IMR-90 (cell line): Measurements from ENCODE around the gene CEP135. TPM values are rescaled to one million over a fixed set of nuclear protein-coding genes. Genes with fewer than 3 reads are reported as not detected.

Experiments used
- ATAC-seq: fragments of 200-7000 bp; cut with Tn5 transposase; 2 replicates; pipeline ENCODE4 v1.9.1; 2020; ENCODE audit warnings: low read depth, mild to moderate bottlenecking, moderate library complexity
- BruUV-seq: library from RNA; stranded (reverse); fragments of 400-500 nt; replicated peaks from 2 replicates; lab custom pipeline; 2021; lab: Mats Ljungman, UMichigan
- CTCF ChIA-PET: fragments of 300-600 bp; formaldehyde crosslinking; extraction: SDS; loops from one replicate; lab custom pipeline; 2021; ENCODE audit warnings: antibody characterized with exemption; lab: Yijun Ruan, JAX
- POLR2A ChIA-PET: fragments of 300-600 bp; sonication (Branson Sonifier 250); formaldehyde crosslinking; loops from one replicate; lab custom pipeline; 2022; ENCODE audit warnings: antibody characterized with exemption; ENCODE audit not compliant: unreplicated experiment; lab: Charles Lee
- DNase-seq: peaks from one replicate; pipeline ENCODE4 v3.0.0; 2013
- H2AFZ ChIP-seq: replicated peaks from 2 replicates; pipeline ENCODE3; 2013; ENCODE audit warnings: low read length, mild to moderate bottlenecking; ENCODE audit not compliant: poor library complexity
- H2AK5ac ChIP-seq: 2 replicates; pipeline ENCODE4 v1.6.1; 2013; ENCODE audit warnings: low read depth, low read length, inconsistent platforms
- H2AK9ac ChIP-seq: replicated peaks from 2 replicates; pipeline ENCODE3; 2013; ENCODE audit warnings: mild to moderate bottlenecking, low read depth, low read length, moderate library complexity; ENCODE audit not compliant: poor library complexity
- H2BK120ac ChIP-seq: 2 replicates; pipeline ENCODE4 v1.6.1; 2013; ENCODE audit warnings: low read depth, low read length, inconsistent platforms
- H2BK15ac ChIP-seq: 3 replicates; pipeline ENCODE4 v1.6.1; 2013; ENCODE audit warnings: low read depth, low read length, inconsistent platforms
- H2BK20ac ChIP-seq: 2 replicates; pipeline ENCODE4 v1.6.1; 2013; ENCODE audit warnings: low read depth, mild to moderate bottlenecking, inconsistent platforms, low read length, moderate library complexity
- H2BK5ac ChIP-seq: 2 replicates; pipeline ENCODE4 v1.6.1; 2013; ENCODE audit warnings: mild to moderate bottlenecking, low read depth, low read length, inconsistent platforms; ENCODE audit not compliant: poor library complexity, severe bottlenecking
- H3K14ac ChIP-seq: replicated peaks from 2 replicates; pipeline ENCODE4 v1.6.1; 2013; ENCODE audit warnings: low read depth, low read length, inconsistent platforms
- H3K18ac ChIP-seq: 2 replicates; pipeline ENCODE4 v1.6.1; 2013; ENCODE audit warnings: low read depth, low read length, control low read depth
- H3K23ac ChIP-seq: 2 replicates; pipeline ENCODE4 v1.6.1; 2013; ENCODE audit warnings: low read depth, low read length, inconsistent platforms
- H3K27ac ChIP-seq: 2 replicates; pipeline ENCODE4 v1.5.1; 2013; ENCODE audit warnings: mild to moderate bottlenecking, control low read depth, low read length; ENCODE audit not compliant: insufficient read depth
- H3K27me3 ChIP-seq: 2 replicates; pipeline ENCODE4 v1.6.1; 2013; ENCODE audit warnings: low read length; ENCODE audit not compliant: control insufficient read depth, insufficient read depth
- H3K36me3 ChIP-seq: 2 replicates; pipeline ENCODE4 v1.6.1; 2013; ENCODE audit warnings: low read length, mixed read lengths; ENCODE audit not compliant: control insufficient read depth, insufficient read depth
- H3K4ac ChIP-seq: 2 replicates; pipeline ENCODE4 v1.6.1; 2013; ENCODE audit warnings: low read depth, low read length, inconsistent platforms
- H3K4me1 ChIP-seq: 2 replicates; pipeline ENCODE4 v1.6.1; 2013; ENCODE audit warnings: low read length, mixed read lengths; ENCODE audit not compliant: control insufficient read depth, insufficient read depth
- H3K4me2 ChIP-seq: 2 replicates; pipeline ENCODE4 v1.6.1; 2013; ENCODE audit warnings: low read depth, mild to moderate bottlenecking, control low read depth, low read length, moderate library complexity
- H3K4me3 ChIP-seq: 2 replicates; pipeline ENCODE4 v1.5.1; 2013; ENCODE audit warnings: low read depth, mild to moderate bottlenecking, control low read depth, low read length, moderate library complexity; ENCODE audit not compliant: insufficient read depth
- H3K56ac ChIP-seq: 2 replicates; pipeline ENCODE4 v1.6.1; 2013; ENCODE audit warnings: low read length, inconsistent platforms; ENCODE audit not compliant: insufficient read depth; ENCODE audit errors: extremely low read depth
- H3K79me1 ChIP-seq, 2 experiments: 2 replicates each; pipeline ENCODE4 v1.6.1; 2013; ENCODE audit warnings: low read length in 2 of 2, inconsistent platforms in 1 of 2, low read depth in 1 of 2
- H3K9ac ChIP-seq: 2 replicates; pipeline ENCODE4 v1.6.1; 2013; ENCODE audit warnings: low read depth, low read length, control low read depth
- H3K9me1 ChIP-seq: 2 replicates; pipeline ENCODE4 v1.6.1; 2013; ENCODE audit warnings: low read length, inconsistent platforms; ENCODE audit not compliant: insufficient read depth
- H3K9me3 ChIP-seq: 2 replicates; pipeline ENCODE4 v1.6.1; 2013; ENCODE audit warnings: low read length; ENCODE audit not compliant: control insufficient read depth, insufficient read depth
- H4K20me1 ChIP-seq: 2 replicates; pipeline ENCODE4 v1.6.1; 2013; ENCODE audit warnings: low read length, inconsistent platforms; ENCODE audit not compliant: insufficient read depth
- H4K5ac ChIP-seq: 2 replicates; pipeline ENCODE4 v1.6.1; 2013; ENCODE audit warnings: mild to moderate bottlenecking, low read depth, low read length, control low read depth
- H4K8ac ChIP-seq, 2 experiments: 2 replicates each; pipeline ENCODE4 v1.6.1; 2013; ENCODE audit warnings: low read depth in 2 of 2, low read length in 2 of 2, control low read depth in 1 of 2, inconsistent platforms in 1 of 2
- H4K91ac ChIP-seq: 2 replicates; pipeline ENCODE4 v1.6.1; 2013; ENCODE audit warnings: low read depth, low read length, inconsistent platforms; ENCODE audit not compliant: insufficient read depth
- BHLHE40 ChIP-seq: fragments of 150-350 bp; IDR thresholded peaks from 2 replicates; pipeline ENCODE4 v1.6.1; 2016; ENCODE audit warnings: mild to moderate bottlenecking, low read depth, low read length
- CEBPB ChIP-seq: IDR thresholded peaks from 2 replicates; pipeline ENCODE4 v1.6.1; 2012; ENCODE audit warnings: low read depth, low read length, improper control_type of control experiment
- CHD1 ChIP-seq: IDR thresholded peaks from 2 replicates; pipeline ENCODE4 v1.6.1; 2012; ENCODE audit warnings: low read depth, low read length, improper control_type of control experiment
- CTCF ChIP-seq: conservative IDR thresholded peaks from 2 replicates; pipeline ENCODE4 v1.5.1; 2012; ENCODE audit warnings: mild to moderate bottlenecking, low read depth, low read length, improper control_type of control experiment
- ELK1 ChIP-seq: fragments of 150-350 bp; IDR thresholded peaks from 2 replicates; pipeline ENCODE4 v1.6.1; 2016; ENCODE audit warnings: low read depth, mild to moderate bottlenecking, low read length, moderate library complexity, borderline replicate concordance
- FOS ChIP-seq: fragments of 150-350 bp; IDR thresholded peaks from 2 replicates; pipeline ENCODE4 v1.6.1; 2016; ENCODE audit warnings: low read depth, low read length
- MAFK ChIP-seq: IDR thresholded peaks from 2 replicates; pipeline ENCODE4 v1.6.1; 2012; ENCODE audit warnings: low read depth, low read length, improper control_type of control experiment
- MAZ ChIP-seq: IDR thresholded peaks from 2 replicates; pipeline ENCODE4 v1.6.1; 2012; ENCODE audit warnings: low read depth, mild to moderate bottlenecking, low read length, improper control_type of control experiment, moderate library complexity, borderline replicate concordance
- MXI1 ChIP-seq: IDR thresholded peaks from 2 replicates; pipeline ENCODE4 v1.6.1; 2012; ENCODE audit warnings: low read depth, mild to moderate bottlenecking, low read length, moderate library complexity, borderline replicate concordance
- NFE2L2 ChIP-seq: fragments of 150-350 bp; IDR thresholded peaks from 2 replicates; pipeline ENCODE4 v1.6.1; 2016; ENCODE audit warnings: low read depth, mild to moderate bottlenecking, low read length
- POLR2A ChIP-seq: IDR thresholded peaks from 2 replicates; pipeline ENCODE4 v1.6.1; 2012; ENCODE audit warnings: mild to moderate bottlenecking, low read depth, low read length
- RAD21 ChIP-seq: IDR thresholded peaks from 2 replicates; pipeline ENCODE4 v1.6.1; 2012; ENCODE audit warnings: low read length, improper control_type of control experiment
- RCOR1 ChIP-seq: IDR thresholded peaks from 2 replicates; pipeline ENCODE4 v1.6.1; 2012; ENCODE audit warnings: mild to moderate bottlenecking, low read length, improper control_type of control experiment; ENCODE audit not compliant: insufficient replicate concordance
- RFX5 ChIP-seq: IDR thresholded peaks from 2 replicates; pipeline ENCODE4 v1.8.0; 2012; ENCODE audit warnings: low read depth, mild to moderate bottlenecking, low read length, moderate library complexity
- SMC3 ChIP-seq: fragments of 150-350 bp; IDR thresholded peaks from 2 replicates; pipeline ENCODE4 v1.6.1; 2016; ENCODE audit warnings: low read depth, mild to moderate bottlenecking, antibody characterized with exemption, low read length, moderate library complexity
- USF2 ChIP-seq: fragments of 150-350 bp; IDR thresholded peaks from 2 replicates; pipeline ENCODE4 v1.6.1; 2017; ENCODE audit warnings: mild to moderate bottlenecking, antibody characterized with exemption, low read length, low read depth
- dilution Hi-C: fragments of 300-500 bp; cut with HindIII; formaldehyde crosslinking; loops from one replicate; pipeline ENCODE4 v1.14.3; 2018; ENCODE audit warnings: low sequenced_read_pairs; ENCODE audit not compliant: unreplicated experiment
- in situ Hi-C: fragments of 300-500 bp; cut with MboI; formaldehyde crosslinking; loops from 3 replicates; pipeline ENCODE4 v1.14.3; 2019; ENCODE audit warnings: low sequenced_read_pairs, inconsistent platforms, mixed read lengths
- intact Hi-C: fragments of 100-400 bp; cut with micrococcal nuclease; formaldehyde crosslinking; loops from 2 replicates; pipeline ENCODE4 v1.10.0; 2022
- polyA plus RNA-seq, 3 experiments: library from polyadenylated mRNA; depleted of rRNA; stranded (reverse); fragments of >200 nt; gene quantifications; 2 replicates each; pipeline ENCODE4 v1.2.3, GENCODE V29; 2012; ENCODE audit warnings: low replicate concordance in 1 of 3
- total RNA-seq: library from RNA; depleted of rRNA; stranded (reverse); fragments of >200 nt; gene quantifications from 2 replicates; pipeline ENCODE4 v1.2.3, GENCODE V29; 2012

The CEP135 gene
- total and polyA plus RNA-seq, 2 of the 4 experiments (the other 2 are of a cell fraction), result 2.7 to 3.2 TPM

- no peak overlapping the region for H3K9ac ChIP-seq
- H4K5ac ChIP-seq, result no peak overlapping the region
- H3K79me1 ChIP-seq, result peaks cover 0 to 3% of the 10 kb centered on the region in 2 experiments; a peak in 2 of 4 replicates
- ChIA-PET CTCF (no interaction called here), POLR2A (no interaction called here)
- no peak overlapping the region for H2AK5ac ChIP-seq
- H3K23ac ChIP-seq, result no peak overlapping the region
- H3K27ac ChIP-seq, result no peak overlapping the region
- H3K4me3 ChIP-seq, result no peak overlapping the region
- H2BK20ac ChIP-seq, result no peak overlapping the region
- no peak overlapping the region for H2AK9ac ChIP-seq
- H2BK5ac ChIP-seq, result no peak overlapping the region
- TF ChIP-seq FOS (no peak), SMC3 (no peak), RAD21 (no peak), CEBPB (no peak), USF2 (no peak), ELK1 (no peak), MXI1 (no peak), POLR2A (no peak), RFX5 (no peak), CTCF (no peak), CHD1 (no peak), NFE2L2 (no peak), MAFK (no peak), MAZ (no peak), RCOR1 (no peak), BHLHE40 (no peak)
- no peaks in the 10 kb centered on the region for H3K27me3 ChIP-seq
- H4K91ac ChIP-seq, result no peak overlapping the region
- no peaks in the 10 kb centered on the region for H3K9me3 ChIP-seq
- ATAC-seq (no peak), DNase-seq (no peak)
- no peak overlapping the region for H3K4ac ChIP-seq
- H2BK120ac ChIP-seq, result no peak overlapping the region
- H3K18ac ChIP-seq, result no peak overlapping the region
- H2AFZ ChIP-seq, result no peak overlapping the region
- H3K9me1 ChIP-seq, result peaks cover 4% of the 10 kb centered on the region; the same call in 1 of the 2 replicates
- H3K36me3 ChIP-seq, result peaks cover 5% of the 10 kb centered on the region
- no peak overlapping the region for H2BK15ac ChIP-seq
- no peak overlapping the region for H3K4me2 ChIP-seq
- in situ Hi-C loops, result no loop called here
- H4K8ac ChIP-seq, result no peak overlapping the region
- no peaks in the 10 kb centered on the region; the same call in 1 of the 2 replicates for H3K4me1 ChIP-seq
- no peaks in the 10 kb centered on the region for H4K20me1 ChIP-seq
- H3K56ac ChIP-seq, result no peak overlapping the region
- H3K14ac ChIP-seq, result no peak overlapping the region
- dilution Hi-C loops, result no loop called here
- BruUV-seq, result no TSS peak
- intact Hi-C loops, result no loop called here
Measured at GRCh38 chr4:56007154-56007553, 58.4 kb downstream of the CEP135 start.
